ENCODE data around the gene FHL2.

GRCh38 chr2:105391058-105391627 is 7.7 kb downstream of the FHL2 start:
- TF ChIP-seq CTCF (conservative IDR thresholded peaks at IDR 0.05; ENCODE audit: low read length) (no peak), EZH2phosphoT487 (IDR thresholded peaks at IDR 0.05; ENCODE audit: borderline replicate concordance) (no peak)
